ENCODE data around the gene NAB2.

GRCh38 chr12:57097554-57097835 is 8.6 kb downstream of the NAB2 start:
- no peak for TF ChIP-seq POLR2A (IDR thresholded peaks at IDR 0.05; ENCODE audit: low read depth)
- TF ChIP-seq, protein P1, sequence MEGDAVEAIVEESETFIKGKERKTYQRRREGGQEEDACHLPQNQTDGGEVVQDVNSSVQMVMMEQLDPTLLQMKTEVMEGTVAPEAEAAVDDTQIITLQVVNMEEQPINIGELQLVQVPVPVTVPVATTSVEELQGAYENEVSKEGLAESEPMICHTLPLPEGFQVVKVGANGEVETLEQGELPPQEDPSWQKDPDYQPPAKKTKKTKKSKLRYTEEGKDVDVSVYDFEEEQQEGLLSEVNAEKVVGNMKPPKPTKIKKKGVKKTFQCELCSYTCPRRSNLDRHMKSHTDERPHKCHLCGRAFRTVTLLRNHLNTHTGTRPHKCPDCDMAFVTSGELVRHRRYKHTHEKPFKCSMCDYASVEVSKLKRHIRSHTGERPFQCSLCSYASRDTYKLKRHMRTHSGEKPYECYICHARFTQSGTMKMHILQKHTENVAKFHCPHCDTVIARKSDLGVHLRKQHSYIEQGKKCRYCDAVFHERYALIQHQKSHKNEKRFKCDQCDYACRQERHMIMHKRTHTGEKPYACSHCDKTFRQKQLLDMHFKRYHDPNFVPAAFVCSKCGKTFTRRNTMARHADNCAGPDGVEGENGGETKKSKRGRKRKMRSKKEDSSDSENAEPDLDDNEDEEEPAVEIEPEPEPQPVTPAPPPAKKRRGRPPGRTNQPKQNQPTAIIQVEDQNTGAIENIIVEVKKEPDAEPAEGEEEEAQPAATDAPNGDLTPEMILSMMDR (IDR thresholded peaks at IDR 0.05), result no peak
- TF ChIP-seq EP300 (IDR thresholded peaks at IDR 0.05), result no peak
- TF ChIP-seq POLR2AphosphoS5 (IDR thresholded peaks at IDR 0.05), result no peak
